AG04449 (cell line): ENCODE results near the gene NDST1.

ENCODE experiments used
- CTCF ChIA-PET: fragments of 350-600 bp; formaldehyde crosslinking; extraction: SDS; loops from one replicate; lab custom pipeline; 2021; ENCODE audit warnings: antibody characterized with exemption; lab: Yijun Ruan, JAX
- POLR2A ChIA-PET: fragments of 400-600, 350-600 bp; formaldehyde crosslinking; extraction: SDS; loops from one replicate; lab custom pipeline; 2020; ENCODE audit warnings: antibody characterized with exemption, inconsistent platforms; lab: Yijun Ruan, JAX
- DNase-seq: peaks from one replicate; pipeline ENCODE4 v3.0.0-alpha.2; 2010; ENCODE audit warnings: low read depth, low spot score
- H3K4me3 ChIP-seq: 2 replicates; pipeline ENCODE4 v1.5.1; 2011; ENCODE audit warnings: low read depth, mild to moderate bottlenecking, control low read depth, low read length
- TF ChIP-seq, protein P1 (sequence below): IDR thresholded peaks from one replicate; pipeline ENCODE4 v1.5.1; 2011; ENCODE audit warnings: mild to moderate bottlenecking, moderate library complexity, low read length, control low read depth, inconsistent platforms; ENCODE audit not compliant: insufficient read depth; ENCODE audit errors: missing control alignments

NDST1 gene

GRCh38 chr5:150541895-150542294 is 34.0 kb downstream of the NDST1 start:
- TF ChIP-seq, protein P1, sequence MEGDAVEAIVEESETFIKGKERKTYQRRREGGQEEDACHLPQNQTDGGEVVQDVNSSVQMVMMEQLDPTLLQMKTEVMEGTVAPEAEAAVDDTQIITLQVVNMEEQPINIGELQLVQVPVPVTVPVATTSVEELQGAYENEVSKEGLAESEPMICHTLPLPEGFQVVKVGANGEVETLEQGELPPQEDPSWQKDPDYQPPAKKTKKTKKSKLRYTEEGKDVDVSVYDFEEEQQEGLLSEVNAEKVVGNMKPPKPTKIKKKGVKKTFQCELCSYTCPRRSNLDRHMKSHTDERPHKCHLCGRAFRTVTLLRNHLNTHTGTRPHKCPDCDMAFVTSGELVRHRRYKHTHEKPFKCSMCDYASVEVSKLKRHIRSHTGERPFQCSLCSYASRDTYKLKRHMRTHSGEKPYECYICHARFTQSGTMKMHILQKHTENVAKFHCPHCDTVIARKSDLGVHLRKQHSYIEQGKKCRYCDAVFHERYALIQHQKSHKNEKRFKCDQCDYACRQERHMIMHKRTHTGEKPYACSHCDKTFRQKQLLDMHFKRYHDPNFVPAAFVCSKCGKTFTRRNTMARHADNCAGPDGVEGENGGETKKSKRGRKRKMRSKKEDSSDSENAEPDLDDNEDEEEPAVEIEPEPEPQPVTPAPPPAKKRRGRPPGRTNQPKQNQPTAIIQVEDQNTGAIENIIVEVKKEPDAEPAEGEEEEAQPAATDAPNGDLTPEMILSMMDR: no peak
- POLR2A ChIA-PET: interaction anchor here (0.8 kb wide), 1 partner anchor 92 kb away, joined by 3 read pairs; no protein-coding TSS in a partner anchor
- CTCF ChIA-PET: interaction anchor here (1.1 to 3.0 kb wide), 10 partner anchors 8 to 159 kb away, joined by 3 to 33 read pairs (median 6); partner anchors contain the start of genes RBM22 and RPS14
- no peak overlapping the region for H3K4me3 ChIP-seq
- DNase-seq: no peak

DNA sequence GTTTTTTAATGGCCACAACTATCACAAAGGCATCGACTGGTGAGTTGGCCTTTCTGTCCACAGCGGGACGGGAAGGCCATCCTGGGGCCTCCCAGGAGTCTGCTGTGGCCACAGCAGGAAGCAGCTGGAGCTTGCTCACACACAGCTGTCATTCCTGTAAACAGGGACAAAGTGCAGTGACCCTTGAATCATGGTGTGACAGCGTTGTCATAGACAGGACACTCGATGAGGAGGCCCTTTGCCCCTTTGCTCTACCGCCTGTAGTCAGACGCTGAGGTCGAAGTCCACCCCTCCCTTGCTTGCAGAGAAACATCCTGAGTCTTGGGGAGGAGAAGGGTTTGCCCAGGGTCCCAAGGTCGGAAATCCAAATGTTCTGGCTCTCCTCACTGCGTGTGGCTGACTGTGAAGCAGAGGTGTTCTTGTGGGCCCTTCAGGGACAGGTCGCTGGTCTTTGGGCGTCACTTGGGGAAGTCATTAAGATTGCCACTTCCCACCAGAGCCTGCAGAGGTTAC is 35.1 kb downstream of the NDST1 start:
- TF ChIP-seq, protein P1: no peak
- ChIA-PET POLR2A (no interaction called here), CTCF (interaction anchor here (0.7 to 4.2 kb wide), 9 partner anchors 9 to 93 kb away, joined by 3 to 33 read pairs (median 7); partner anchors contain the start of gene RPS14)

DNA sequence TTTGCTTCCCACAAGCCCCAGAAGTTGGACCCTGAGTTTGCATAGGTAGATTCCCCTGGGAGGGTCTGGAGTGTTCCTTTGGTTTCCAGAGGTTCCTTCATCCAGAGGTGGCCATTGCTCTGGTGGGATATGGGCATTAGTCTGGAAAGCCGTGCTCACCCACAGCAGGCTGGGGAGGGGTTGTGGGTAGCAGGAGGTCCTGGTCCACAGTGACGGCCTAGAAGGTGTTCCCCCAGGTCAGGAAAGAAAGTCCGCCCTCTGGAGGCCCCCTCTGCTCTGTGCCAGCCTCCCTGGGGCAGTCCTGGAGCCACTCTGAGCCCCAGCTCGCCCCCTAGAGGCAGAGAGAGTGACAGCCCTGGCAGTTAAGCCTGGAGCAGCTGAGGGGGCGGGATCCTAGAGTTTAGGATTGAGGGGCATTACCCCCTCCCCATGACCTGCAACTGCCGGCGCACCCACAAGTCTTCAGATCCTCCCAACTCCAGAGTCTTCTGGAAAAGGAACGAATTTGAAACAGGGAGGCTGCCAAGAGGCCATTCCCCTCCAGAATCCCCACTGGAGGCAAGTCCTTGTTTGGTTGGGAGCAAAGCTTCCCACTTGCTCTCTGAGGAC is 36.8 kb downstream of the NDST1 start:
- DNase-seq: no peak
- ChIA-PET POLR2A (no interaction called here), CTCF (interaction anchor here (0.8 to 4.2 kb wide), 19 partner anchors 8 to 94 kb away, joined by 3 to 26 read pairs (median 9); partner anchors contain the start of gene RPS14)
- H3K4me3 ChIP-seq: no peak overlapping the region
- TF ChIP-seq, protein P1: peak; percentile 81

More for the DNA sequence above, 35.1 kb downstream of the NDST1 start:
- no peak overlapping the region for H3K4me3 ChIP-seq
- DNase-seq: no peak

- ChIA-PET CTCF (interaction anchor here (1.0 to 4.2 kb wide), 18 partner anchors 8 to 176 kb away, joined by 3 to 26 read pairs (median 10); partner anchors contain the start of gene RPS14), POLR2A (interaction anchor here (0.6 kb wide), 1 partner anchor 94 kb away, joined by 3 read pairs; no protein-coding TSS in a partner anchor)
- no peak for DNase-seq
- TF ChIP-seq, protein P1: no peak
- H3K4me3 ChIP-seq: no peak overlapping the region
These were observed 37.3 kb downstream of the NDST1 start for GRCh38 chr5:150545246-150545645.

DNA sequence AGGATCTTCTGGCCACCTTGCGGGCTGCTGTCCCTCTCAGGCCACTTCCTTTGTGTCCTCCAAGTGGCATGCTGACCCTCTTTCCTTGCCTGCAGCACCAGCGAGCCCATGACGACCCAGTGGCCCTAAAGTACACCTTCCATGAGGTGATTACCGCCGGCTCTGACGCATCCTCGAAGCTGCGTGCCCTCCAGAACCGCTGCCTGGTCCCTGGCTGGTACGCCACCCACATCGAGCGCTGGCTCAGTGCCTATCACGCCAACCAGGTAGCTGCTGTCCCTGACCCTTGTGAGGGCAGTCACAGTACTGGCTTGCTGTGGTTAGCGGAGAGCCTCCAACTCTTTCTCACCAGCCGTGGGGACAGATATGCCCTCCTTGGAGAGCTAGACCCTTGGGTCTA is 40.2 kb downstream of the NDST1 start:
- ChIA-PET POLR2A (no interaction called here), CTCF (interaction anchor here (1.2 to 5.2 kb wide), 4 partner anchors 12 to 95 kb away, joined by 3 to 39 read pairs (median 20); no protein-coding TSS in a partner anchor)
- DNase-seq: no peak

More for the DNA sequence above, 40.2 kb downstream of the NDST1 start:
- TF ChIP-seq, protein P1: no peak
- no peak overlapping the region for H3K4me3 ChIP-seq
